Activated T-cell treated with anti-CD3 and anti-CD28 coated beads, Interleukin-2, amount 50 U/mL, for 24 hours (primary cell): Measurements from ENCODE around the gene CHID1.

Source experiments
- DNase-seq: peaks from one replicate; pipeline ENCODE4 v3.0.0-alpha.2; 2020
- H3K27ac Mint-ChIP-seq: 2 replicates; pipeline ENCODE4 v1.8.0; 2020; ENCODE audit warnings: mild to moderate bottlenecking, mixed read lengths
- H3K27me3 Mint-ChIP-seq: 2 replicates; pipeline ENCODE4 v1.8.0; 2020; ENCODE audit warnings: mixed read lengths
- H3K36me3 Mint-ChIP-seq: 2 replicates; pipeline ENCODE4 v1.8.0; 2020; ENCODE audit warnings: low read depth, mixed read lengths
- H3K4me1 Mint-ChIP-seq: 2 replicates; pipeline ENCODE4 v1.8.0; 2020; ENCODE audit warnings: low read depth, mixed read lengths
- H3K4me3 Mint-ChIP-seq: 2 replicates; pipeline ENCODE4 v1.8.0; 2020; ENCODE audit warnings: mild to moderate bottlenecking, moderate library complexity, mixed read lengths
- H3K9me3 Mint-ChIP-seq: 2 replicates; pipeline ENCODE4 v1.8.0; 2020; ENCODE audit warnings: mixed read lengths

The CHID1 gene

GRCh38 chr11:841981-842369 lies 68.6 kb downstream of the CHID1 start:
- no peak for DNase-seq
- H3K36me3 Mint-ChIP-seq, result peaks cover 48% of the 10 kb centered on the region
- H3K4me1 Mint-ChIP-seq, result peaks cover 29% of the 10 kb centered on the region

GRCh38 chr11:839875-840617 lies 70.6 kb downstream of the CHID1 start:
- Mint-ChIP-seq H3K4me3 (peak overlapping the region; percentile 90), H3K36me3 (peaks cover 59% of the 10 kb centered on the region), H3K27ac (peak overlapping the region; percentile 62), H3K27me3 (no peaks in the 10 kb centered on the region), H3K4me1 (peaks cover 31% of the 10 kb centered on the region), H3K9me3 (no peaks in the 10 kb centered on the region)
- no peak for DNase-seq

More at GRCh38 chr11:841981-842369, 68.6 kb downstream of the CHID1 start:
- Mint-ChIP-seq H3K27me3 (no peaks in the 10 kb centered on the region), H3K4me3 (peak overlapping the region; percentile 90), H3K9me3 (no peaks in the 10 kb centered on the region), H3K27ac (peak overlapping the region; percentile 88)

GRCh38 chr11:839280-839623 lies 71.4 kb downstream of the CHID1 start:
- H3K4me3 Mint-ChIP-seq, result no peak overlapping the region
- no peak for DNase-seq
- H3K9me3 Mint-ChIP-seq, result no peaks in the 10 kb centered on the region
- peaks cover 59% of the 10 kb centered on the region for H3K36me3 Mint-ChIP-seq
- H3K4me1 Mint-ChIP-seq, result peaks cover 34% of the 10 kb centered on the region
- no peak overlapping the region for H3K27ac Mint-ChIP-seq
- no peaks in the 10 kb centered on the region for H3K27me3 Mint-ChIP-seq

DNA sequence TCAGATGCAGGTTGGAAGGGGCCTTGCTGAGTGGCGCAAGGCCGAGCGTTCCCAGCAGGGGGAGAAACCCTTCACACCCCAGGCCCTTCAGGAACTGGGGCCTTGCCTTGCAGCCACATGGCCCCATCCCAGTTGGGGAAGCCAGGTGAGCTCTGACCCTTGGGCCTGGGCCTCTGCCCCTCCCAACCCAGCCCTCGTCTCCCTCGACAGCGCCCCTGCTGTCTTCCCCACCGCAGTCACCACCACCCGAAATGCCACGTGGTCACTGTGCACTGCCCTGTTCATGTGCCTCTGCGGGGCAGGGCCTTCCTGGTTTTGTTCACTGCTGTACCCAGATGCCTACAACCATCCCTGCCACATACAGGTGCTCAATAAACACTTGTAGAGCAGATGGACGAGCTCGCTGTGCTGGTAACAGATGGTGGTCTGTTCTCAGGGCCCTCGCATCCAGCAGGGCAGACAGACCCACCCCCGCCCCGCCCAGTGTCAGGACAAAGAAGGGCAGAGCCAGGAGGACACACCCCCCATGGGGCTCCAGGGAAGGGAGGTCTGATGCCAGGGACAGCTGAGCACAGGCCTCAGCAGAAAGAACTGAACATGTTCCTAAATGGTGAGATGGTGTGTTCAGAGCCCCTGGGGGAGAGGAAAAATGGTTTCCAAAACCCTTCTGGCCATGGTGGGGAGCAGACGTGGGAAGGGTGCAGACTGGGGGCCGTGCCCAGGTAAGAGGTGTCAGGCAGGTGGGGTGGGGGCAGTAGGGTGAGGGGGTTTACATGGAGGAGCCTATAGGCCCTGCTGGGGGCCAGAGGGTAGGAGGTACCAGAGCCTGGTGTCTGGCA lies 72.0 kb downstream of the CHID1 start:
- H3K4me3 Mint-ChIP-seq, result no peak overlapping the region
- DNase-seq, result no peak
- H3K27ac Mint-ChIP-seq, result no peak overlapping the region
- peaks cover 59% of the 10 kb centered on the region for H3K36me3 Mint-ChIP-seq
- H3K4me1 Mint-ChIP-seq, result peaks cover 34% of the 10 kb centered on the region
- H3K9me3 Mint-ChIP-seq, result no peaks in the 10 kb centered on the region
- H3K27me3 Mint-ChIP-seq, result peaks cover 4% of the 10 kb centered on the region

- H3K27me3 Mint-ChIP-seq, result peaks cover 4% of the 10 kb centered on the region
These were observed 72.7 kb downstream of the CHID1 start for GRCh38 chr11:837990-838307.

GRCh38 chr11:837189-837989 lies 73.2 kb downstream of the CHID1 start:
- Mint-ChIP-seq H3K9me3 (no peaks in the 10 kb centered on the region), H3K4me1 (peaks cover 32% of the 10 kb centered on the region), H3K4me3 (no peak overlapping the region), H3K27ac (no peak overlapping the region), H3K27me3 (peaks cover 4% of the 10 kb centered on the region), H3K36me3 (peaks cover 59% of the 10 kb centered on the region)
- DNase-seq, result no peak

More at GRCh38 chr11:837990-838307, 72.7 kb downstream of the CHID1 start:
- Mint-ChIP-seq H3K27ac (no peak overlapping the region), H3K9me3 (no peaks in the 10 kb centered on the region), H3K36me3 (peaks cover 59% of the 10 kb centered on the region), H3K4me1 (peaks cover 32% of the 10 kb centered on the region), H3K4me3 (no peak overlapping the region)
- DNase-seq, result no peak

- DNase-seq, result no peak
- peaks cover 10% of the 10 kb centered on the region for H3K27me3 Mint-ChIP-seq
- H3K4me1 Mint-ChIP-seq, result peaks cover 35% of the 10 kb centered on the region
- H3K36me3 Mint-ChIP-seq, result peaks cover 56% of the 10 kb centered on the region
- no peak overlapping the region for H3K27ac Mint-ChIP-seq
- H3K9me3 Mint-ChIP-seq, result no peaks in the 10 kb centered on the region
- no peak overlapping the region for H3K4me3 Mint-ChIP-seq
These were observed 73.9 kb downstream of the CHID1 start for GRCh38 chr11:836700-837099.

DNA sequence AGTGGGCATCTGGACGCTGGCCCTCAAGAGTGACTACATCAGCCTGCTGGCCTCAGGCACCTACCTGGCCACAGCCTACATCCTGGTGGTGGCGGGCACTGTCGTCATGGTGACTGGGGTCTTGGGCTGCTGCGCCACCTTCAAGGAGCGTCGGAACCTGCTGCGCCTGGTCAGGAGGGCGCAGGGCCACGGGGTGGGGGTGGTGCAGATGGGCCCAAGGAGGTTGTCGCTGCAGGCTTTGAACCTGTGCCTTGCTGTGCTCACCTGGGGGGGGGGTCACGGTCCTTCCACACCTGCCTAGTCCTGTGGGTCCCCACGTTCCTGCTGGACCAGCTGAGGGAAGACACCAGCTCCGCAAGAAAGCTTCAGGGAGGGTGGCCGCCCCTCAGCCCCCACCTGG lies 74.3 kb downstream of the CHID1 start:
- no peak overlapping the region for H3K4me3 Mint-ChIP-seq

GRCh38 chr11:834371-835316 lies 76.0 kb downstream of the CHID1 start:
- H3K36me3 Mint-ChIP-seq, result peaks cover 37% of the 10 kb centered on the region
- H3K27ac Mint-ChIP-seq, result no peak overlapping the region
- peaks cover 29% of the 10 kb centered on the region for H3K27me3 Mint-ChIP-seq
- peaks cover 31% of the 10 kb centered on the region for H3K4me1 Mint-ChIP-seq
- H3K4me3 Mint-ChIP-seq, result peak overlapping the region; percentile 71
- H3K9me3 Mint-ChIP-seq, result no peaks in the 10 kb centered on the region
- DNase-seq, result no peak

More for the DNA sequence above, 74.3 kb downstream of the CHID1 start:
- Mint-ChIP-seq H3K27ac (no peak overlapping the region), H3K9me3 (no peaks in the 10 kb centered on the region), H3K36me3 (peaks cover 53% of the 10 kb centered on the region), H3K4me1 (peaks cover 35% of the 10 kb centered on the region), H3K27me3 (peaks cover 14% of the 10 kb centered on the region)
- DNase-seq, result no peak

DNA sequence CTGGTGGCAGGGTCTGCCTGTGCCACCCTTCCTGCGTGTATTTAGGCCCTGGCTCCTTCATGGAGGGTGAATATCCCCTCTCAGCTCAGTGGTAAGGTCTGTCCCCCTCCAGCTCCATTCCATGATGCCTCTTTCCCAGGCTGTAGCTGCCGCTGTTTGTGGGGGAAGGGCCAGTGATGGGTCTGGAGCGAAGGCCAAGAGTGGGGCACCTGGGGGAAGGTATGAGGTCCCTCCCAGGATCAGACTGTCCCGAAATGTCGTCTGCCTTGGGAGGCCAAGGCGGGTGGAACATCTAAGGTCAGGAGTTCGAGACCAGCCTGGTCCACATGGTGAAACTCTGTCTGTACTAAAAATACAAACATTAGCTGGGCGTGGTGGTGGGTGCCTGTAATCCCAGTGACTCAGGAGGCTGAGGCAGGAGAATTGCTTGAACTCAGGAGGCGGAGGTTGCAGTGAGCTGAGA lies 76.7 kb downstream of the CHID1 start:
- Mint-ChIP-seq H3K36me3 (peaks cover 29% of the 10 kb centered on the region), H3K27me3 (peaks cover 37% of the 10 kb centered on the region), H3K4me1 (peaks cover 36% of the 10 kb centered on the region), H3K27ac (peak overlapping the region; percentile 52), H3K9me3 (no peaks in the 10 kb centered on the region), H3K4me3 (peak overlapping the region; percentile 71)
- no peak for DNase-seq

DNA sequence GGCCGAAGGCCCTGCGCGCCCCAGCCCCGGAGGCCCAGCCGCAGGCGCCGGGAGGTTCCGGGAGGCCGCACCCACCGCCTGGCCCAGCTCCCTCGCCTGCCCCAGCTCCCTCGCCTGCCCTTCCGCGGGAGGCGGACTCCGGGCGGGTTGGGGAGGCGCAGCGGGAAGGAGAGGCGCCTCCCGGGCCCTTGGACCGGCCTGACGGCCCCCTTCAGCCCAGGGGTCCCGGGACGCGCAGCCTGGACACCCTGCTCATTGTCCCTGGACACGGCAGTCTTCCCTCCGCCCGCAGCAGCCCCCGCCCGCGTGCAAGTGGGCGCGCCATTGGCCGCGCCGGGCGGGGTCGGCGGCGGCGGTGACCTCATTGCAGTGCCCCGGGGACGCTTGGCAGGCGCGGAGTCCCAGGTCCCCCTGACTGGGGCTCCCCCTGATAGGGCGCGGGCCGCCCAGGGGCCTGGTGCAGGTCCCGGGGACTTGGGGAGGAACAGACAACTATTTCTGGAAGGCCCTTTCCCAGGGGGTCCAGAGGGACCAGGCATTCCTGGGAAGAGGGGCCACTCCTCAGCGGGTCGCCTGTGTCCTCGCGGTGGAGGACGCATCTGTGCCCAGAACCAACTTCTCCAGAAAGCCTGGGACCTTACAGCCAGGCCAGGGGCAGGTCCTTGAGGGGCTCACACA lies 77.4 kb downstream of the CHID1 start:
- DNase-seq, result peak; percentile 58
- peaks cover 43% of the 10 kb centered on the region for H3K27me3 Mint-ChIP-seq
- no peaks in the 10 kb centered on the region for H3K9me3 Mint-ChIP-seq
- peaks cover 23% of the 10 kb centered on the region for H3K36me3 Mint-ChIP-seq
- peaks cover 36% of the 10 kb centered on the region for H3K4me1 Mint-ChIP-seq
- H3K27ac Mint-ChIP-seq, result no peak overlapping the region
- peak overlapping the region; percentile 71 for H3K4me3 Mint-ChIP-seq

DNA sequence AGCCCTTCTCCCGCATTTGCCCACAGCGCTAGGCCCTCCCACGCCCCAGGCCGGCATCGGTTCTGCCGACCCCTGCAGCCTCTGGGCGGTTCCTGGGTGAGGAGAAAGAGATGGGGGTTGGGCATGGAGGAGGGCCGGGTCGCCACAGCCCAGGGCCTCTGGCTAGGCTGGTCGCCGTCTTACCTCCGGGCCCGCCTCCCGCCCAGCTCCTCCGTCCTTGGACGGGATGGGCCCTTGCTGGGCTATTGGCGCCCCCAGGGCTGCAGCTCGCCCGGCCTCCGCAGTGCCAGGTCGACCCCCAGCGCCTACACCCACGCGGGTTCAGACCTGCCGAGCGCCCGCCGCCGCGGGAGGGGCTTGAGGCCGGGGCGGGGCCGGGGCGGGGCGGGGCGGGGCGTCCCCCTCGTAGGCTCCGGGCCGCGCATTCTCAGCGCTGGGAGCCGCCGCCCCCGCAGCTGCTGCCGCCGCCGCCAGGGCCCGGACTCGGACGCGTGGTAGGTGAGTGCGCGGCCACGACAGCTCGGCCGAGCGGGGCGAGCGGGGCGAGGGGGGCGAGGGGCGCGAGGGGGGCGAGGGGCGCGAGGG lies 78.0 kb downstream of the CHID1 start, which contains the start of gene CD151:
CD151 (plus strand) TSS at position 424 of the 585 bp plus-strand sequence. CDS start 3,118 bp downstream, outside the sequence.
- Mint-ChIP-seq H3K27ac (peak within 1 kb of the TSS; percentile 52), H3K9me3 (no peaks in the 10 kb centered on the region), H3K36me3 (peaks cover 16% of the 10 kb centered on the region), H3K27me3 (peaks cover 49% of the 10 kb centered on the region), H3K4me3 (peak within 1 kb of the TSS; percentile 71), H3K4me1 (peaks cover 43% of the 10 kb centered on the region)
- peak; percentile 66 for DNase-seq
